GM23248 (cell line): ENCODE results near the gene RGS14.
"Not testable (repeated sequence)": the region's sequence is repeated elsewhere in the genome, so short reads cannot be mapped to it uniquely, and the experiment has no call there.

Experiments used
- EZH2 ChIP-seq: fragments of 200-600 bp; sonication (generic); IDR thresholded peaks from 2 replicates; pipeline ENCODE4 v1.6.1; 2018; ENCODE audit warnings: antibody characterized with exemption, mild to moderate bottlenecking; ENCODE audit not compliant: insufficient read depth, poor library complexity, severe bottlenecking
- EZH2phosphoT487 ChIP-seq: fragments of 200-600 bp; sonication (generic); IDR thresholded peaks from 2 replicates; pipeline ENCODE4 v1.6.1; 2018; ENCODE audit warnings: antibody characterized with exemption, moderate library complexity, mild to moderate bottlenecking, low read depth; ENCODE audit not compliant: insufficient read depth

DNA sequence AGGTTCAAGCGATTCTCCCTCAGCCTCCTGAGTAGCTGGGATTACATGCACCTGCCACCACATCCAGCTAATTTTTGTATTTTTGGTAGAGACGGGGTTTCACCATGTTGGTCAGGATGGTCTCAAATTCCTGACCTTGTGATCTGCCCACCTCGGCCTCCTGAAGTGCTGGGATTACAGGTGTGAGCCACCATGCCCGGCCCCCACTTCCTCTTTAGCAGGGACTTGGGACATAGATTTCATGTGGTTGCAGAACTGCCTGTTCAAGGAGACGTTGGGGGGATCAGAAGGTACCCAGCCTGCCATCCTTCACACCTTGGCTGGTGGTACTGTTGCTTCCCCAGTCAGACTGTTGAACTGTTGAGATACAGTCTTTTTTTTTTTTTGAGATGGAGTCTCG, 59.4 kb downstream of the RGS14 start:
- not testable (repeated sequence) for TF ChIP-seq EZH2, EZH2phosphoT487
